ENCODE data around the gene CLDN20.

The CLDN20 gene

DNA sequence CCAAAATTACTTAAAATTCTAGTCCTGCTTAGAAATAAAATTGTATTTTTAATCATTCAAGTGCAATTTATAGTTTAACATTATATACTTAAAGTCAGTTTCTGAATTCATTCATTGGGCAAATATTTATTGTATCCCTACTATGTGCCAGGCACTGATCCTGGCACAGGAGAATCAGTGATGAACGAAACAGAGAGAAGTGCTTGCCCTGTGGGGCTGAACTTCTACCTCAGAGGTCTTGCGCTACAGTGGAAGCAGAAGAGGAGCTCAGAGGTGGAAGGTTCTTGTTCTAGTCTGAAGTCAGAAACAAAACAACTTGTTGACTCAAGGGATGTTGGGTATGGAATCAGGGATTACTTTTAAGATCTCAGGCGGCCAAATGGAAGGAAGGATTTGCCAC, 6.0 kb downstream of the CLDN20 start:
- DNase-seq (ENCODE audit: low read depth): no peak

DNA sequence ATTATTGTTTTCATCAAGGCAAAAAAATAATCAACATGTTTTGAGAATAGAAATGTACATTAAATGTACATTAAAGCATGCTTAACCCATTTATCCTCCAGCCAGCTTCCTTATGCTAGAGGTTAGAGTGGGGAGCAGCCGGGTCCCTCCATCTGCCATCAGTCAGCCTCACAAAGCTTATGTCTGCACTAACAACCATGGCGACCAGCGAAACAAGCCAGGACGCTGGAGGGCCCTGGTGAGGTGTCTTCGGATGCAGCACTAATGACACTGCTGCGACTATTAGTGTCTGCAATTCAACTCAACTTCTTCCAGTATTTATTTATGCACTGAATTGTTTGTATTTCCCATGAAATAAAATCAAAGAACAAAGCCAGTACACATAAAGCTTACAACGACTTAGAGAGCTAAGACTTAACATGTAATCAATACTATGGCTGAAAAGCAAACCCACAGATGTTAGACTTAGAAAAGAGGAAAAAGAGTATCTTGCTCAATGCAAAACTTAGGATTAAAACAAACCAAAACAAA, 6.8 kb downstream of the CLDN20 start:
- DNase-seq (ENCODE audit: low read depth): no peak

DNA sequence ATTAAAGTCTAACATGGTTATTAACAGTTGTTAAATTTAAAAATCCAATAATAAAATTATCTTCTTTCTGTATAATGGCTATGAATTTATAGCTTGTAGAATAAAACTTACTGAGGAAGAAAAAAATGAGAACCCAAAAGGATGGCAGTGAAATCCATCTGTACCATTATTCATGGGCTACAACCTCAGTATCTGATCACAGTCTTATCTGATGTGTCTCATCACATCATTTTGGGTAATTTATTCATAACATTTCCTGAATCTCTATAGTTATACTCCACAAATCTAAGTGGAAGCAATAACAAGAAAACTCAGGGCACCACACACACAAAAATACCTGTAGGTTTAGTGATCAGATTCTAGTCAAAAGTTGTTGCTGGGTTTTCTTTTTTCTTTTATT, 7.3 kb downstream of the CLDN20 start:
- no peak for DNase-seq (ENCODE audit: low read depth)

DNA sequence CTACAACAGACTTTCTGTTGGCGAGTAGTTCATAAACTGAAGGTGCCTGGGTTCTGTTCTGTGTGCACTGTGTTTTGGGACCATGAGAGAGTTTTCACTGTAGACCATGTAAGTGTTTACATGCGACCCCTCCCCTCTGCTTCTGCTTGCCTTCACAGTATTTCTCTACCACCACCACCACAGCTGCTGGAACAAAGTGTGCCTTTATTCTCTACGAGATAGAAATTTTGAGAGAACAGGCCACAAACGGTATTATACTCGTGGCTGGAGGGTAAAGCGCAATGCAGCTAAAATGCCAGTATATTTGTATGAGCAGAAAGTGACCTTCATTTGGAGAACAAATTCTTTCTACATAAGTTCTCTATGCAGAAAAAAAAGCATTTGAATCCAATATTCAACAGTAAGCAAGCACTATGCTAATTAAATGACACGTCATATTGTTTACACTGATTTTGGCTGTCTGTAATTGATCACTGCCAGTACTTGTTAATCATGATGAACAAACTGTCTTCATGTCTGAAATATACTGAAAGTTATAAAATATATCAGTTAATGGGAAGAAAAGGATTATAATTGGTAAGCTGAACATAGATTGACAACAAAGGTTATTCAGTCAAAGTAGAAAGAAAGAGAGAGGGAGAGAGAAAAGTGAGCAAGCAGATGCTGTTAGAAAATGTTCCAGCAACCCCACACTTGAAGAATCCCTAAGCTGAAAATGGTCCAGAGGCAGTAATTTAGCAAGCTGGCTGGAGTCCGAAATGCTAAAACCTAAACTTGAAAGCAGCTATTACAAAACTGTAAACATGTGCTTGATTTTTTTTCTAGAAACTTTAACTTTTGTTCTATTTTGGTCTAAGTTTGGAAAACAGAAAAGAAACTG, 8.8 kb downstream of the CLDN20 start:
- DNase-seq (ENCODE audit: low read depth): no peak

DNA sequence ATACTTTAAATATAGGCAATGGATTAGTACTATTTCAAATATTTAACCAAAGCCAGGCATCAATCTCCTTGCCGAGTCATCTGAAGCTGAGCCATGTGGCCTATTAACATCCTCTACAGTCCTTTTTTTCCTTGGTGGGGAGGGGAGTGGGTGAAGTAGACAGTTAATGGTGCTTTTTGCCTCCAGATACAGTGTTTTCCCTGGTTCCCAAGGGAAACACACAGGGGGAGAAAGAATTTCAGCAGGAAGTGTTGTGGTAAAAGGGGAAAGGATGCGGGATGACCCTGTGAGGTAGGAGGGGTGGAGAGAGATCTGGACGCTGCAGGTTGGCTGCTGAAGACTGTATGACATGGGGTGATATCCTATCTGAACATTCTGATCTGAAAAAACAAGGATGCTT, 9.6 kb downstream of the CLDN20 start:
- DNase-seq (ENCODE audit: low read depth): no peak

DNA sequence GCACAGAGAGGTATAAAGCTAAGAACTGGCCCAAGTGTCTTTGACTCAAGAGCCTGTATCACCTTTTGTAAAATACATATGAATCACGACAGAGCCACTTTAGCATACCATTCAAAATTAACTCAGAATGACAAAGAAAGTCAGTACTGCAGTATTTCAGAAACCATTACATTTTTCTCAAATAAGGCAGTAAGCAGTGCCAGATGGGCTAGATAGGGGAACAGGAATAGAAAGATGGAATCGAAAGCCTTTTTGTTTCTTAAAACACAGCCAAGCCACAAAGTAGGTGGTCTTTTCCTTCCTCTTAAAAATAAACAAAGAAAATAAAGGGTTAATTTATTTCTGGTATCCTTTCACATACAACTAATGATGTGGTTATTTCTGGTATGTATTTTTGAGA, 10.3 kb downstream of the CLDN20 start:
- DNase-seq (ENCODE audit: low read depth): no peak

DNA sequence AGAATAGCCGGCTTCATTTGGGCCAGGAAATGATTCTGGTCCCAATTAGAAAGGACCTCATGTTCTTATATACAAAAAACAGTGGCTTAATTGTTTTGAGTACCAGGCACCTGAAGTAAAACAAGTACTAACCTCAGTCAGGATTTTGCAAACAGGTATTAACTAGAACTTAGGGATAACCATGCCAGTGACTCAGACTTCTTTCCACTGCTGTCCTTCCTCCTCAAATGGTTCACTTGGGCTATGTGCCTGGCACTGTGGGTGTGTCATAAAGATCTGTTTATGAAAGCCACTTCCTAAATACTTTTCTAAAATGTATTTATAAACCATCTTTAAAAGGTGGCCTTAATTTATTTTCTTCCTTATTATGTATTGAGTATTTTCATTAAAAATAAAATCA, 10.7 kb downstream of the CLDN20 start:
- DNase-seq (ENCODE audit: low read depth): no peak

DNA sequence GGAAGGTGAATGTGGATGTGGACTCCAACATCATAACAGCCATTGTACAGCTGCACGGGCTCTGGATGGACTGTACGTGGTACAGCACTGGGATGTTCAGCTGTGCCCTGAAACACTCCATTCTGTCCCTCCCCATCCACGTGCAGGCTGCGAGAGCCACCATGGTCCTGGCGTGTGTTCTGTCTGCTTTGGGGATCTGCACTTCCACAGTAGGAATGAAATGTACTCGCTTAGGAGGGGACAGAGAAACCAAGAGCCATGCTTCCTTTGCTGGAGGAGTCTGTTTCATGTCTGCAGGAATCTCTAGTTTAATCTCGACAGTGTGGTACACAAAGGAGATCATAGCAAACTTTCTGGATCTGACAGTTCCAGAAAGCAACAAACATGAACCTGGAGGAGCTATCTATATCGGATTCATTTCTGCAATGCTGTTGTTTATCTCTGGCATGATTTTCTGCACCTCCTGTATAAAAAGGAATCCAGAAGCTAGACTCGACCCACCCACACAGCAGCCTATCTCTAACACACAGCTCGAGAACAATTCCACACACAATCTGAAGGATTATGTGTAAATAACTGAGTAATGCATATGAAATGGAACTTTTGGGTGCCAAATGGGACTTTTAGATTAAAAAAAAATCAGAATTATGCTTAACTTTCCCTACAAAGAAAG, 12.1 kb downstream of the CLDN20 start:
- DNase-seq (ENCODE audit: low read depth): no peak

DNA sequence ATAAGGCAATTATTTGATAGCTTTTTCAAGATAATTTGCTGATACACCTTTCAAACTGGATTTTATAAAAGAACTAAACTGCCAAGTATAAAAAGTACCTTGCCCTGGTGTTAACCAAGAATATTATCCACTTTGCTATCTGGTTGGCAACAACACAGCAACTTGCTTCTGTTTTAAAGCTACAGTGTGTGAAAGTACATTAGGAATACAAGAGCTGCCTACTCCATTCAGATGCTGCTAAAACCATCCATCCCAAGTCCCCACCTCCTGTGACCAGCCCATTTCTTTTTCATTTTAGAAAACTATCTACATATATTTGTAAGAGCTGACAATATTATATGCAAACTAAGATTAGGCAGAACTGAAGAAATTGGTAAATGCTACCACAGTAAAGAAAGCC, 12.8 kb downstream of the CLDN20 start:
- DNase-seq (ENCODE audit: low read depth): no peak

DNA sequence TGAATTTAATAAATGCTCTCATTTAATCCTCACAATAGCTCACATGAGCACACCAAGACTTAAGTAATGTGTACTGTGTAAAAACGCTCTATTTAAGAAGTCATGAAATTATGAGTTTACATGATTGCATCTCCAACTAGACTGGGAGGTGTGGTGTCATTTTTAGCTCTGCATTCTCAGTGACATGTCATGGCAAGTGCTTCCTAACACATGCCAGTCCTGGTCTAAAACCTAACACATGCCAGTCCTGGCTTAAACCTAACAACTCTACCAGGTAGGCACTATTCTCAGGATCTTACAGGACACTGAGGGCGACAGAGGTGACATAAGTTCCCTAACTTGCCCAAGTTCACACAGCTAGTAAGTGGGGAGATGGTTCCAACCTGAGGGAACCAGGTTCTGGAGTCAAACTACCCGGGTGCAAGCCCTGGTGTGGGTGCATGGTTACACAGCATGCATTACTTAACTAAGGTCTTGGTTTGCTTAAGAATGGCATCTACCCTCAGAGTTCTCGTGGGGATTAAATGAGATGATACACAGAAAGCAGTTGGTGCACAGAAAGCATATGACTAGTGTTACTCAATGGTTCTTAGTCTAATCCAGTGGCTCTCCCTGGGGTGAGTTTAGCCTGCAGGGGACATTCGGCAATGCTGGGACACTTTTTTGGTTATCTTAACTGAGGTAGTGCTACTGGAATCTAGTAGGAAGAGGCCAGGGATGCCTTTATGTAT, 14.7 kb downstream of the CLDN20 start:
- no peak for DNase-seq (ENCODE audit: low read depth)

DNA sequence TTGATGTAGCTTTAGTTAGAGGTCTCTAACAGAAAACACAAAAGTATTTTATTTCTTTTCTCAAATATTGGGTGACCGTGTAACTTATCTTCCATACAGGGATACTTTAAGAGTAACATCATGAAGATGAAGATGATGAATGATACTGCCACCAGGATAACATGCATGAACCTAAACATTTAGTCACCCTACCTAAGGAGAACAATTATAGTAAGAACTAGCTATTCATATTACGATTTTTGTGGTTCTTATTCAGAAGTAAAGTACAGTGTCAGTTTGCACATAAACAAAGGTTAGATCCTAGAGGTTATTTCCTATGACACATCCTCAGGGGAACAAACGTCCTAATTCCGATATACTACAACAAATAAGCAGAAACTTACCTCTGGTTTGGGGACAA, 21.0 kb downstream of the CLDN20 start:
- DNase-seq (ENCODE audit: low read depth): no peak

DNA sequence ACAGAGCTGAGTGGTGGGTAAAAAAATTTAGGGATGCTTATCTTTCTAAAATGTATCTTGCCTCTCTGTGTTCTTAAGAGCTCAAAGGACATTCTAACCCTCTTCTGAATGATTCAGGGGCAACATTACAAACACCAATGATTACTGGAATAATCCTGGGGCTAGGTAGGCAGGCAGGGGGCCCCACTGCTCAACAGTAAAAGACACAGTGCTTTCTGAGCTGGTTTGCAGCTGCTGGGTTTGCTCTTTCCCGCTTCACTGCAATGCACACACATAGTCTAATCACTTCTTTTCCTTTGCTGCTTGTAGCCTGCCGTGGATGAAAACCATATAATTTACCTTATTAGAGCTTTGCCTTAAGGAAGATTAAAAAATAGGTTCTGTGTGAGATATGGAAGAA, 23.9 kb downstream of the CLDN20 start:
- DNase-seq (ENCODE audit: low read depth): no peak

DNA sequence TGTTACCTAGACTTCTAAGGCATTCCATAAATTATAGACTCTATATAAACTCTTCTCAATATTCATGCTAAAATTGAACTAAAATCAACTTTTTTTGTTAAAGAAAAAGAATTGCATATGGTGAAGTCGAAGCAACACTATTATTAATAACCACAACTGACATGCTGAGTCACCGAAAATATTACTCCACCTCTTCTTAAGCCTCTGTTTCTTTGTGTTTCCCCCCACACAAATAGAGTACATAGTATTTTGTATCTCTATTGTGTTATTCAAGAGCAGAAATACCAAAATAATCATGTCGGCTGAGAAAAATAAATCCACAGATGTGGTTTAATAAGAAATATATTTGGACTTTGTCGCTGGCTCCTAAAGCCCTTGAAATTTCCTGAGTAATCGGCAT, 26.7 kb downstream of the CLDN20 start:
- no peak for DNase-seq (ENCODE audit: low read depth)

DNA sequence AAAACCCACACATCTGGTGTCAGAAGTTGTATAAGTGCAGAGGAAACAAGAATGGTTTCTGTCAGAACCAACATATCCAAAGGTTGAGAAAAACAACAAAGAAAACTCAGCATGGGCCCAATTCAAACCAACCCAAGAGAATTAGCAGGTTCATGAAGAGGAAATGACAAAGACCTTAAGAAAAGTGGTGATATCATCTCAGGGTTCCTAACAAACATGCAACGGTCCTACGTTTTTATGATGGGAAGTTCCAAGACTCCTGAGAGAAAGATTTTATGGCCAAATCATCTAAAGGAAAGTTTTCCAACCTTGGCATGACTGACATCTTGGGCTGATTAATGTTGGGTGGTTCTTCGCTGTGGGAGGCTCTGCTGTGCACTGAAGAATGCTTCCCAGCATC, 27.5 kb downstream of the CLDN20 start:
- DNase-seq (ENCODE audit: low read depth): no peak

DNA sequence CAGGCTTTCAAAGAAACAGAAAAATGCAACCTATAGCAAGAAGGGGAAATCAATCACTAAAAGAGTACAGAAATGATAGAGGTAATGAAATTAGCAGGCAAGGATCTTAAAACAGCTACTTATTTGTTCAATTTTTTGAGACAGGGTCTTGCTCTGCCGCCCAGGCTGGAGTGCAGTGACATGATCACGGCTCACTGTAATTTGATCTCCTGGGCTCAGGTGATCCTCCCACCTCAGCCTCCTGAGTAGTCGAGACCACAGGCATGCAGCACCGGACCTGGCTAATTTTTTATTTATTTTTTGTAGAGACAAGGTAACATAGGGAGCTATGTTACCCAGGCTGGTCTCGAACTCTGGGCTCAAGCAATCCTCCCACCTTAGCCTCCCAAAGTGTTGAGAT, 28.9 kb downstream of the CLDN20 start:
- no peak for DNase-seq (ENCODE audit: low read depth)

DNA sequence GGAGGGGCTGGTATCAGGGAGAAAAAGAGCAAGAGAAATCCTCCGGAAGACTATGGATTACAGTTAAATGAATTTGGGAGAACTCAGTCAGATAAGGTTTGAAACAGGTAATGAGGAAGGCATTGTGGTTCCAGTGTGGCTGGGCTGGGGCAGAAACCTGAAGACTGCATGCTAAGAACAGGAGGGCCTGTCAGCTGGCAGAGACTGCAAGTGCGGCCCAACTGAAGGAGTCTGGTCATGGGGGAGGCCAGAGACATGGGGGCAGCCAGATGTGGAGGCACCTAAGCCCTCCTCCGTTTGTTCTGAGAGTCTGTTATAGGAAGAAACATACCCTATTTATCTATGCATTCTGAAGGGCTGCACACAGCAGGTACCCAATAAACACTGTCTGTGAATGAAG, 33.9 kb downstream of the CLDN20 start:
- DNase-seq (ENCODE audit: low read depth): no peak

DNA sequence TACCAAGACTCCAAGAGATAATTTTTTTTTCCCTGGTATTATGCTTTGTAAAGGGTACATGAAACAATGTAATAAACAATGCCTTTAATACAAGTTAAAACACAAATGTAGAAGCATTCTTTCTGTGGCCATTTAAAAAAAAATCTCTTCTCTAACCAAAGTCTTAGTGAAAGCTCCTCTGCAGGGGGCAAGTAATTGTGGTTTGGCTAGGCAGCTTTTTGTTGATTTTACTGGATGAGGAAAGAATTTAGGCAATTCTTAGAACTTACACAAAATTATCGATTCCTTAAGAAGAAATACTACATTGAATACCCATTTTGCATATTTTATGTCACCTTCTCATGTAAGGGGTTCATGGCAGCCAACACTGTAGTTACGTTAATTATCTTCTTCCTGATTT, 38.1 kb downstream of the CLDN20 start:
- DNase-seq (ENCODE audit: low read depth): no peak

DNA sequence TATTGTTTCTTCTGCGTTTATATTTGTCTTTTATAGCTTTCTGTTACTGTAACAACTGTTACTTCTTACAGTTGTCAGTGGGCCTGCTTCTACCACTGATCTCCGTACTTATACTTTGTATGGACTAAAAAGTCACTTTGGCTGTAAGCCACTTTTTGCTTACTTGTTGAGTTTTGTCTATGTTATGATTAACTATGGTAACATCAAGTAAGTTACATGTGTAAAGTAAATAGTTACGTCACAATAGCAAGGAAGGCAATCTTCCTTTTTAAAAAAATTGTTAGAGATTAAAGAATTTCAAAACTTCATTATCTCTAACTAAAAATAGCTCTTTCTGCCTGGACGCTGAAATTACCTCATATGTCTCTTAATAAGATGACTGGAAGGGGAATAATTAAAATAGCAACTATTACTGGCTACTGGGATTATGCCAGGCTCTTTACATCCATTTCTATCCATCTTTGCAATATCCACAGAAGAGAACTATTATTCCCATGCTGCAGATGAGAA, 39.6 kb downstream of the CLDN20 start:
- DNase-seq (ENCODE audit: low read depth): no peak

DNA sequence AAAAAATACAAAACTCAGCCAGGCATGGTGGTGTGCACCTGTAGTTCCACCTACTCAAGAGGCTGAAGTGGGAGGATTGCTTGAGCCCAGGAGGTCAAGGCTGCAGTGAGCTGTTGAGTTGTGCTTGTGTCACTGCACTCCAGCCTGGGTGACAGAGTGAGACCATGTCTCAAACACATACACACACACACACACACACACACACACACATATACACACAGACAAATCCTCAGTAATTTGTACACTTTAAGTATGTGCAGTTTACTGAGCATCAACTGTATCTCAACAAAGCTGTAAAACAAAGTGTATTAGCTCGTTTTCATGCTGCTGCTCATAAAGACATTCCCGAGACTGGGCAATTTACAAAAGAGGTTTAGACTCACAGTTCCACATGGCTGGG, 43.1 kb downstream of the CLDN20 start:
- DNase-seq (ENCODE audit: low read depth): no peak

DNA sequence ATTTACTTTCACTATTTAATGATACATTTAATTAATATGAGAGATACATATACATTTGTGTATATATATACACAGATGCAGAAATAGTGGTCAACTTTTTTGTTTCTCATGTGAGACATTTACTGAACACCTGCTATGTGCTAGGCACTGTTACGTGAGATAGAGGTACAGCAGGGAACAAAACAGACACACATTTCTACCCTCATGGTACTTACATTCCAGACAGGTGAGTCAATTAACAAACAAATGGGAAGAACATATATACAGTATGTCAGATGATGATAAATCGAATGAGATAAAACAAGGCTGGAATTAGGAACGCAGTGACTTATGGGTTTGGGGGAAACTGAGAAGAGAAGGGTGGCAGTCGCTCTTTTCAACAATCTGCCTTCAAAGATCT, 45.3 kb downstream of the CLDN20 start:
- no peak for DNase-seq (ENCODE audit: low read depth)

DNA sequence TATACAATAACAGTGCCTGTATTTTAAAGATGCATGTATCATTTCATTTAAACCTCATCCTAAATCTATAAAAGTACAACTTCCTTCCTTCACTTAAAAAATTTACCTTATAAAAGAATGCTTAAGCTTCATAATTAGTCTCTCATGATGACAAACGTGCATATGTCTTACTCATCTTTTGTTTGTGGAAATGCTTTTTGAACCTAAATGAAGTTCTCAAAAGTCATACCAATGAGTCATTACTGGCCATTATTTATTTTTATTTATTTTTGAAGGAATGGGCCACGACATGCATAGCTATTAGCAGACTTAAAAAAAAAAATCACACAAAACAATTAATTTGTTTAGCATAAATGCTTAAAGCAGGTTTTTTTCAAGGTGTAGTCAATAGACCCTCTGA, 46.8 kb downstream of the CLDN20 start:
- DNase-seq (ENCODE audit: low read depth): no peak

DNA sequence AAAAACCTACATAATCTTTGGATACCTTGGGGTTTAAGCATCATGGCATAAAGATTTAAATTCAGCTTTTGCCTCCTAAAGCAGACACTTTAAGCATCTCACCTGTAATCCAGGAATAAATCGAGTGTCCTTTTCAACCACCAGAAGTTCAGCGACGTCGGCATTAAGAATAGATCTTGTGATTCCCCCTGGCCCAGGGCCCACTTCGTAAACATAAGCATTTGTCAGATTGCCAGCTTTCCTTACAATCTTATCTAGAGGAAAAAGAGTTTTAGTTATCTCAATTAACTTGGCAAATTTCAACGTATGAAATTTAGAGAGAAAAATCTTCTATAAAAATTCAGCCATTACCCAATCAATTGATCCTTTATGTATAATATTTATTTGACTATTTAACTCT, 47.3 kb downstream of the CLDN20 start:
- DNase-seq (ENCODE audit: low read depth): no peak

DNA sequence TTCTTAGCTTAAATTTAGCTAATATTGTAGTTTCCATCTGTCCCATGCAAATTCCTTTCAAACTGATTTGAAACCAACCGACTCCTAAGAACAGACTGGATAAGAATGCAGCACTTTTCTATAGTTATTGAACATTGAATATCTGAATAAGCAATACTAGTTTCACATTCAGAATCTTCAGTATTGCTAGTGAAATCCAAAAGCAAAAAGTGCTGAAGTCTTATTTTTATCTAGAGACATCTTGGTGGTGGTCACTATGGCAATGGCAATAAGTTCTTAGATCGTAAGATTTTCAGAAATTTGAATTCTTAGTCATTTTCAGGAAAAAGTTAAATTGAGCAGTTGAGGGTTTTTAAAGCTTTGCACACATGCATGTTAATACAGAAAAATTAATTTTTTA, 47.8 kb downstream of the CLDN20 start:
- no peak for DNase-seq (ENCODE audit: low read depth)
